ENCODE data around the gene TMEM163.

TMEM163 gene

GRCh38 chr2:134504586-134505336 lies 214.0 kb downstream of the TMEM163 start:
- TF ChIP-seq, protein P1, sequence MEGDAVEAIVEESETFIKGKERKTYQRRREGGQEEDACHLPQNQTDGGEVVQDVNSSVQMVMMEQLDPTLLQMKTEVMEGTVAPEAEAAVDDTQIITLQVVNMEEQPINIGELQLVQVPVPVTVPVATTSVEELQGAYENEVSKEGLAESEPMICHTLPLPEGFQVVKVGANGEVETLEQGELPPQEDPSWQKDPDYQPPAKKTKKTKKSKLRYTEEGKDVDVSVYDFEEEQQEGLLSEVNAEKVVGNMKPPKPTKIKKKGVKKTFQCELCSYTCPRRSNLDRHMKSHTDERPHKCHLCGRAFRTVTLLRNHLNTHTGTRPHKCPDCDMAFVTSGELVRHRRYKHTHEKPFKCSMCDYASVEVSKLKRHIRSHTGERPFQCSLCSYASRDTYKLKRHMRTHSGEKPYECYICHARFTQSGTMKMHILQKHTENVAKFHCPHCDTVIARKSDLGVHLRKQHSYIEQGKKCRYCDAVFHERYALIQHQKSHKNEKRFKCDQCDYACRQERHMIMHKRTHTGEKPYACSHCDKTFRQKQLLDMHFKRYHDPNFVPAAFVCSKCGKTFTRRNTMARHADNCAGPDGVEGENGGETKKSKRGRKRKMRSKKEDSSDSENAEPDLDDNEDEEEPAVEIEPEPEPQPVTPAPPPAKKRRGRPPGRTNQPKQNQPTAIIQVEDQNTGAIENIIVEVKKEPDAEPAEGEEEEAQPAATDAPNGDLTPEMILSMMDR (IDR thresholded peaks at IDR 0.05; ENCODE audit: control insufficient read depth, extremely low read depth, insufficient read depth) = no peak
- no peak for DNase-seq (ENCODE audit: low read depth)
- H3K4me3 ChIP-seq (ENCODE audit: low read depth, low read length) = no peak overlapping the region

DNA sequence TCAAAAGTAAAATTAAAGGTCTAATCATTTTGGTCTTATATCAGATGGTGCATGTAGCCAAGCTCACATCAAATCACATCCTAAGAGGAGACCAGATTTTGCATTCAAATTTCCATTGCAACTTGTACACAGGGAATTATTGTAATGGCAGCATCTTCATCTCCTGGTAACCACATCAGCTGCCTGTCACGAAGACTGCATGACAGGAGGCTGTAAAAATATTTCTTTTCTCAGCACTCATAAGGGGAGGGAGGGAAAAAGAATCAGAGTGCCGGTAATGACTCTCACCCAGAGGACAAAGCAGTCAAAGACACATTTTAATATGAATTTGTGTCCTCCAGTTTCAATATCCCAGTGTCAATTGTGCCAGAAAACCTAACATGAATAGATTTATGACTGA lies 216.7 kb downstream of the TMEM163 start:
- no peak for DNase-seq (ENCODE audit: low read depth)
- H3K4me3 ChIP-seq (ENCODE audit: low read depth, low read length) = no peak overlapping the region
- TF ChIP-seq, protein P1 (IDR thresholded peaks at IDR 0.05; ENCODE audit: control insufficient read depth, extremely low read depth, insufficient read depth) = no peak

DNA sequence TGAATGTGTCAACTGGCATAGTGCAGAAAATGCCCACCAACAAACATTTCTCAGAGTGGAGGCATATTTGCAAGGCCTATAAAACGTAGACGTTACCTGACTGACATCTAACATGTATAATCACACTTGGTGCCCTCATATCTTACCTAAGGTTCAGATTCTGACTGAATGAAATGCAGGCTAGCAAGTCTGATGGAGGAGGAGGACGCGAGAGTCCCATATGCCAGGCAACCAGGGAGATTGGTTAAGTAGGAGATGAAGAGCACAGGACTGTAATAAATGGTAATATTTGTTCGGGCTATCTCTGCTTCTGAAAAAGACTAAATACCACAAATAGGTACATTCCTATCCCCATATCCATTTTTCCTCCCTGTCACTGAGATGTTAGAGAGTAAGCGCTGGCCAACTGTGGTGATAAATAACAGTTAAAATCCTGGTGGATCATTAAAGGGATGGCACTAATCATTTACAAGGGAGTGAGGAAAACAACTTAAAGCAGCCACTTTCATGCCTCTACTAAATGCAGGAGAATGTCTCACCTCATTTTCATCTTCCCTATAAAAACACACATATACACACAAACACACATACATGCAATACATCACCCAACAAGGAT lies 217.2 kb downstream of the TMEM163 start:
- H3K4me3 ChIP-seq (ENCODE audit: low read depth, low read length) = no peak overlapping the region
- TF ChIP-seq, protein P1 (IDR thresholded peaks at IDR 0.05; ENCODE audit: control insufficient read depth, extremely low read depth, insufficient read depth) = no peak
- DNase-seq (ENCODE audit: low read depth) = no peak

- no peak for DNase-seq (ENCODE audit: low read depth)
- TF ChIP-seq, protein P1 (IDR thresholded peaks at IDR 0.05; ENCODE audit: control insufficient read depth, extremely low read depth, insufficient read depth) = no peak
- H3K4me3 ChIP-seq (ENCODE audit: low read depth, low read length) = no peak overlapping the region
Observed at GRCh38 chr2:134500211-134500935, 218.4 kb downstream of the TMEM163 start.

DNA sequence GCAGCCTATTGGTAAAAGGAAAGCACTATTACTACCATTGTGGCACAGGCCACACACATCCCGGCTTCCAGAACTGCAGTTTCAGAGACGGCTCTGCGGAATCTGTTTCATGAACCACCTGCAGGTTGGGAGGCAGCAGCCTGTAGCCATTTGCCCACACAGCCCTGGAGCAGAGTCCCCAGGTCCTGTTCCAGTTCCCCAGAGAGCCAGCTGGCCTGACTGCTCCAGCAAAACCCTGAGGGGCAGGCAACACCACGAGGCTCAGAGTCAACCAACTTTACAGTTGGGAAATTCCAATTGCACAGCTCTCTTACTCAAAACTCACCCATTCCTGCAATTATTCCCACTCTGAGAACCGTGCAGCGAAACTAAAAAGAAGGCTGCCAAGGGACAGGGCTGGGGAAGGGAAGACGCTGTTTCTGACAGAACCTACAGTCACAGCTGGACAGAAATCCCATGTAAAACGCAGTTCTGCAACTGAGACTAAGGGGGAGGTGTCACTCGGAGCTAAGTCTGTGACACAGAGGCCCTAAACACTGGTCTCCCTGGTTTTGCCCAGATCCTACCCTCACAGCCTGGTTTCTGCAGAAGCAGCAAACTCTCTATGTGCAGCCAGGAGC lies 219.4 kb downstream of the TMEM163 start:
- TF ChIP-seq, protein P1 (IDR thresholded peaks at IDR 0.05; ENCODE audit: control insufficient read depth, extremely low read depth, insufficient read depth) = no peak
- H3K4me3 ChIP-seq (ENCODE audit: low read depth, low read length) = no peak overlapping the region
- DNase-seq (ENCODE audit: low read depth) = no peak

GRCh38 chr2:134498654-134499053 lies 220.1 kb downstream of the TMEM163 start:
- DNase-seq (ENCODE audit: low read depth) = no peak
- H3K4me3 ChIP-seq (ENCODE audit: low read depth, low read length) = no peak overlapping the region
- TF ChIP-seq, protein P1 (IDR thresholded peaks at IDR 0.05; ENCODE audit: control insufficient read depth, extremely low read depth, insufficient read depth) = no peak

All from LNCaP clone FGC (cell line).